Measurements from ENCODE around the gene OCSTAMP.

OCSTAMP gene

DNA sequence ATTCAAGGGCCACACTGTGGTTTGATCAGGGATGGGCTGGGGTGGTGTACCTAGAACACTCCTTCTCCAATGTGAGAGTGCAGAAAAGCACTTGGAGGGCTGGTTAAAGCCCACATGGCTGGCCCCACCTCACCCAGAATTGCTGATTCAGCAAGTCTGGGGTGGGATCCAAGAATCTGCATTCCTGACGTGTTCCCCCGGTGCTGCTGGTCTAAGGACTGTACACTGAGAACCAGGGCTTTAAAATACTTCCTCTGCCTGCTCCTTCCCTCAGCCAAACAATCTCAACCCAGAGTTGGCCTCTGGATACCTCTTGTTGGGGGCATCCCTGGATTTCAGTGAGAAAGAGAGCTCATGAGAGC, 13.4 kb upstream of the OCSTAMP start:
- Histone ChIP-seq H3K27me3 (ENCODE audit: low read depth, low read length) (peaks cover 16% of the 10 kb centered on the region), H3K4me1 (ENCODE audit: low read length) (peaks cover 10% of the 10 kb centered on the region), H3K4me3 (ENCODE audit: low read length) (no peak overlapping the region), H3K9ac (ENCODE audit: low read length) (no peak overlapping the region), H3K9me3 (ENCODE audit: insufficient read depth, low read length) (no peaks in the 10 kb centered on the region), H3K79me2 (ENCODE audit: low read length) (no peaks in the 10 kb centered on the region), H3K36me3 (replicated peaks; ENCODE audit: low read depth, low read length) (no peaks in the 10 kb centered on the region), H3K4me2 (ENCODE audit: low read length) (no peak overlapping the region), H2AFZ (ENCODE audit: low read depth, low read length) (no peak overlapping the region), H3K27ac (ENCODE audit: low read length) (no peak overlapping the region), H4K20me1 (ENCODE audit: insufficient read depth, low read length) (no peaks in the 10 kb centered on the region)
- TF ChIP-seq, protein P1, sequence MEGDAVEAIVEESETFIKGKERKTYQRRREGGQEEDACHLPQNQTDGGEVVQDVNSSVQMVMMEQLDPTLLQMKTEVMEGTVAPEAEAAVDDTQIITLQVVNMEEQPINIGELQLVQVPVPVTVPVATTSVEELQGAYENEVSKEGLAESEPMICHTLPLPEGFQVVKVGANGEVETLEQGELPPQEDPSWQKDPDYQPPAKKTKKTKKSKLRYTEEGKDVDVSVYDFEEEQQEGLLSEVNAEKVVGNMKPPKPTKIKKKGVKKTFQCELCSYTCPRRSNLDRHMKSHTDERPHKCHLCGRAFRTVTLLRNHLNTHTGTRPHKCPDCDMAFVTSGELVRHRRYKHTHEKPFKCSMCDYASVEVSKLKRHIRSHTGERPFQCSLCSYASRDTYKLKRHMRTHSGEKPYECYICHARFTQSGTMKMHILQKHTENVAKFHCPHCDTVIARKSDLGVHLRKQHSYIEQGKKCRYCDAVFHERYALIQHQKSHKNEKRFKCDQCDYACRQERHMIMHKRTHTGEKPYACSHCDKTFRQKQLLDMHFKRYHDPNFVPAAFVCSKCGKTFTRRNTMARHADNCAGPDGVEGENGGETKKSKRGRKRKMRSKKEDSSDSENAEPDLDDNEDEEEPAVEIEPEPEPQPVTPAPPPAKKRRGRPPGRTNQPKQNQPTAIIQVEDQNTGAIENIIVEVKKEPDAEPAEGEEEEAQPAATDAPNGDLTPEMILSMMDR (IDR thresholded peaks at IDR 0.05; ENCODE audit: low read depth, low read length), result no peak
- TF ChIP-seq EZH2phosphoT487 (IDR thresholded peaks at IDR 0.05; ENCODE audit: low read depth), result no peak

DNA sequence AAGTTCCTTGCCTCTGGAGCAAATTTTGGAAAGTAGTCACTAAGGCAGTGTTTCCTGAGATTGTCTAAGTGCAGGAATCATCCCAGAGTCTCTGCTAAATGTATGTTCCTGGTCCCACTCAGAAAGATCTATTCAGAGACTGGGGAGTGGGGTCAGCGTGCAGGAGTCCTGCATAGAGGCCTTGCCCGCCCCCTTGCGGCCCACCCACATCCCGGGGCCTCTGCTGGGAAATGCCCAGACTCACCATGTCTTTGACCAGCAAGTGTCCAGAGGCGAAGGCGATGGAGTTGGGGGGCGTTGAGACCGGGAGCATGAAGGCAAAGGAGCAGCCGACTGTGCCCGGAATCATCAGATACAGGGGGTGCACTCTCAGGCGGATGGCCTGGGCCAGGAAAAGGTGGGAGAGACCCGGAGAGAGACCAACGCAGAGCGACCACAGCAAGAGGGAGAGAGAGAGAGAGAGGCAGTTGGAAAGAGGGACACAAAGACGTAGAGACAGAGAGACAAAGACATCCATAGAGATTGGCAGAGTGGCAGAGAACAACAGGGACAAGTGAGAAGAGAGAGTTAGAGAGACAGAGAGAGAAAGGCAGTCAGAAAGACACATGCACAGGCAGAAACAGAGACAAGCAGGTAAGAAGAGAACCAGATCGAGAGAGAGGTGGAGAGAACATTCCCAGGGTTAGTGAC, 12.9 kb upstream of the OCSTAMP start:
- no peaks in the 10 kb centered on the region for H3K36me3 ChIP-seq (replicated peaks; ENCODE audit: low read depth, low read length)
- TF ChIP-seq EZH2phosphoT487 (IDR thresholded peaks at IDR 0.05; ENCODE audit: low read depth), result no peak
- TF ChIP-seq, protein P1 (IDR thresholded peaks at IDR 0.05; ENCODE audit: low read depth, low read length), result no peak
- no peak overlapping the region for H3K4me3 ChIP-seq (ENCODE audit: low read length)
- no peaks in the 10 kb centered on the region for H3K79me2 ChIP-seq (ENCODE audit: low read length)
- no peak overlapping the region for H3K9ac ChIP-seq (ENCODE audit: low read length)
- no peaks in the 10 kb centered on the region for H3K9me3 ChIP-seq (ENCODE audit: insufficient read depth, low read length)
- peaks cover 16% of the 10 kb centered on the region for H3K27me3 ChIP-seq (ENCODE audit: low read depth, low read length)
- H2AFZ ChIP-seq (ENCODE audit: low read depth, low read length), result no peak overlapping the region
- no peak overlapping the region for H3K4me2 ChIP-seq (ENCODE audit: low read length)
- peaks cover 5% of the 10 kb centered on the region for H3K4me1 ChIP-seq (ENCODE audit: low read length)
- H3K27ac ChIP-seq (ENCODE audit: low read length), result no peak overlapping the region
- no peaks in the 10 kb centered on the region for H4K20me1 ChIP-seq (ENCODE audit: insufficient read depth, low read length)

DNA sequence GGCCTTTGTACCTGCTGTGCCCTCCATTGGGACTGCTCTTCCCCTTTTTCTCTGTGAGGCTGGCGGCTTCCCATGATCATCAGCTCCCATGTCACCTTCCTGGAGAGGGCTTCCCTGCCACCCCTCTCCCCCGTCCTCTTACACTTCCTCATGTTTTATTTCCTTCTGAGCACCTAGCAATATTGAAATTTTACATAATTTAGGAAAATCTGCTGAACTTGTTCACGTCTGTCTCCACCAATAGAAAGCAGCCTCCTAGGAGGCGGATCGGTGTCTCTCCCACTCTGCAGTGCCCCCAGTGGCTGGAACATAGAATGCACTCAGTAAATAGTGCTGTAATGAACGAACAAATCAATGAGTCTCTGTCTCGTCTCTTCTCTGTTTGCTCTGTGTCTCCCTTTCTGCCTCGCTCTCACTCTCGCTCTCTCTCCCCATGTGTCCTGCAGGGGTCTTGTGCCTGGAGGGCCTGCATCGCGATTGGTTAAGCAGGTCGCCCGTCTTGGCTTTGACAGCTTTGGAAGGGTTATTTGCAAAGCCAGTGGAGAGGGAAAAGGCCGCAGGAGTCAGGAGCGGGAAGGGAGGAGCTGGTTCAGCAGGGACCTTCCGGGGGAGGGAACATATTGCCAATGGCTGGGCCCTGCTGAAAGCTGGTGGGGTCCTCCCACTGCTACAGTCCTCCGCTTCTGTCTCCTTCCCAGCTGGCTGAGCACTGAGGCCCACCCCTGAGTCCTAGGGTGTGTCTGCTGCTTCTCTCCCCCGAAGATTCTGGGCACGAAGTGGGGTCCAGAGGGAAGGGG, 12.1 kb upstream of the OCSTAMP start:
- peaks cover 5% of the 10 kb centered on the region for H3K4me1 ChIP-seq (ENCODE audit: low read length)
- peak overlapping the region; percentile 15; the same call in 1 of the 2 replicates for H3K9ac ChIP-seq (ENCODE audit: low read length)
- no peaks in the 10 kb centered on the region for H3K36me3 ChIP-seq (replicated peaks; ENCODE audit: low read depth, low read length)
- H3K4me3 ChIP-seq (ENCODE audit: low read length), result peak overlapping the region; percentile 68
- no peak for TF ChIP-seq EZH2phosphoT487 (IDR thresholded peaks at IDR 0.05; ENCODE audit: low read depth)
- TF ChIP-seq, protein P1 (IDR thresholded peaks at IDR 0.05; ENCODE audit: low read depth, low read length), result peak; percentile 96
- no peaks in the 10 kb centered on the region for H4K20me1 ChIP-seq (ENCODE audit: insufficient read depth, low read length)
- peak overlapping the region; percentile 71 for H3K4me2 ChIP-seq (ENCODE audit: low read length)
- H2AFZ ChIP-seq (ENCODE audit: low read depth, low read length), result peak overlapping the region; percentile 85
- H3K79me2 ChIP-seq (ENCODE audit: low read length), result no peaks in the 10 kb centered on the region
- H3K9me3 ChIP-seq (ENCODE audit: insufficient read depth, low read length), result no peaks in the 10 kb centered on the region
- no peak overlapping the region for H3K27ac ChIP-seq (ENCODE audit: low read length)
- H3K27me3 ChIP-seq (ENCODE audit: low read depth, low read length), result peaks cover 16% of the 10 kb centered on the region

DNA sequence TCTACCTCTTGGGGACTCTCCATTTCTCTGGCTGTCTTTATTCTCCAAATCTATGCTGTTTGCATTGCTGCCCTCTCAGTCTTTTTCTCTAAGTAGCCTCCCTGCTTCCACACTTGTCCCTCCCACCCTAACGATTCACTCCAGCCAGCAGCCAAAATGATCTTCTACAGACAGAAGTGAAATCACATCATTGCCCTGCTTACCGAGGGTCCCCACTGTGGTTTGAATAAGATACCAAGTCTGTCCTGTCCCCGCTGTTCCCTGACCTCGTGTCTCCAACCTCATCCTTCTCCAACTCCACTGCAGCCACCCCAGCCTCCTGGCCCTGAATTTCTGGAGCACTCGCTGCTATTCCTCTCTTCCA, 11.5 kb upstream of the OCSTAMP start:
- TF ChIP-seq, protein P1 (IDR thresholded peaks at IDR 0.05; ENCODE audit: low read depth, low read length), result no peak
- TF ChIP-seq EZH2phosphoT487 (IDR thresholded peaks at IDR 0.05; ENCODE audit: low read depth), result no peak
- Histone ChIP-seq H3K27me3 (ENCODE audit: low read depth, low read length) (peaks cover 18% of the 10 kb centered on the region), H2AFZ (ENCODE audit: low read depth, low read length) (peak overlapping the region; percentile 85), H3K4me2 (ENCODE audit: low read length) (peak overlapping the region; percentile 71), H3K79me2 (ENCODE audit: low read length) (no peaks in the 10 kb centered on the region), H3K36me3 (replicated peaks; ENCODE audit: low read depth, low read length) (no peaks in the 10 kb centered on the region), H4K20me1 (ENCODE audit: insufficient read depth, low read length) (no peaks in the 10 kb centered on the region), H3K9me3 (ENCODE audit: insufficient read depth, low read length) (no peaks in the 10 kb centered on the region), H3K9ac (ENCODE audit: low read length) (peak overlapping the region; percentile 15; the same call in 1 of the 2 replicates), H3K4me3 (ENCODE audit: low read length) (peak overlapping the region; percentile 68), H3K27ac (ENCODE audit: low read length) (no peak overlapping the region), H3K4me1 (ENCODE audit: low read length) (peaks cover 5% of the 10 kb centered on the region)
